ENCODE data around the gene RBM8A.

GRCh38 chr1:145878724-145879123 is 48.6 kb downstream of the RBM8A start:
- TF ChIP-seq REST (IDR thresholded peaks at IDR 0.05) (no peak), KDM5A (IDR thresholded peaks at IDR 0.05) (no peak), CTCF (IDR thresholded peaks at IDR 0.05) (no peak), POLR2A (IDR thresholded peaks at IDR 0.05; ENCODE audit: low read length) (no peak), RFX5 (IDR thresholded peaks at IDR 0.05) (no peak), PHF8 (IDR thresholded peaks at IDR 0.05; ENCODE audit: borderline replicate concordance, low read depth) (no peak), USF2 (IDR thresholded peaks at IDR 0.05) (no peak)

Measured in A549 (cell line).